ENCODE results near the gene BMPER. TPM values are rescaled to one million over a fixed set of nuclear protein-coding genes. Genes with fewer than 3 reads are reported as not detected.

Gene BMPER
- polyA plus RNA-seq, 1 donor from 2014 or later, result 2.1 TPM

DNA sequence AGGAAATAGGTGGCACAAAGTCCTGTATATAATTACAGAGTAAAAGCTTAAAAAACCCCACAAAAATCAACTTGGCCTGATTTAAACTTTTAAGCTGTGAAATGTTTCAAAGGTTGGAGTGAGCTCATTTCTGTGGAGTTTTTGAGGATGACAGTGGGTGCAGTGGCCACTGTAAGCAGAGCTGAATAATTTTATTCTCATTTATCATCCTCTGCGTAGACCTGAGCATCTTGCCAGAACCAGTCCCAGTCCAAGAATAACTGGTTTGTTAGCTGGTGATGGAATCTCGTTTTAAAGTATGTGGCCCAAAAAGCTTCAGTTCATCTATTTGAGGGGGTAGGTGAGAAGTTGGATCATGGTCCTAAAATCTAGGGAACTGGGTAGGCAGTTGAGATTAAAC lies 4.4 kb downstream of the BMPER start:
- TF ChIP-seq, protein P1, sequence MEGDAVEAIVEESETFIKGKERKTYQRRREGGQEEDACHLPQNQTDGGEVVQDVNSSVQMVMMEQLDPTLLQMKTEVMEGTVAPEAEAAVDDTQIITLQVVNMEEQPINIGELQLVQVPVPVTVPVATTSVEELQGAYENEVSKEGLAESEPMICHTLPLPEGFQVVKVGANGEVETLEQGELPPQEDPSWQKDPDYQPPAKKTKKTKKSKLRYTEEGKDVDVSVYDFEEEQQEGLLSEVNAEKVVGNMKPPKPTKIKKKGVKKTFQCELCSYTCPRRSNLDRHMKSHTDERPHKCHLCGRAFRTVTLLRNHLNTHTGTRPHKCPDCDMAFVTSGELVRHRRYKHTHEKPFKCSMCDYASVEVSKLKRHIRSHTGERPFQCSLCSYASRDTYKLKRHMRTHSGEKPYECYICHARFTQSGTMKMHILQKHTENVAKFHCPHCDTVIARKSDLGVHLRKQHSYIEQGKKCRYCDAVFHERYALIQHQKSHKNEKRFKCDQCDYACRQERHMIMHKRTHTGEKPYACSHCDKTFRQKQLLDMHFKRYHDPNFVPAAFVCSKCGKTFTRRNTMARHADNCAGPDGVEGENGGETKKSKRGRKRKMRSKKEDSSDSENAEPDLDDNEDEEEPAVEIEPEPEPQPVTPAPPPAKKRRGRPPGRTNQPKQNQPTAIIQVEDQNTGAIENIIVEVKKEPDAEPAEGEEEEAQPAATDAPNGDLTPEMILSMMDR (IDR thresholded peaks at IDR 0.05; ENCODE audit: poor library complexity, severe bottlenecking), result no peak
- TF ChIP-seq EP300 (conservative IDR thresholded peaks at IDR 0.05; ENCODE audit: poor library complexity, severe bottlenecking) (no peak), POLR2AphosphoS5 (IDR thresholded peaks at IDR 0.05) (no peak), TAF1 (IDR thresholded peaks at IDR 0.05; ENCODE audit: low read depth) (no peak)
- no peaks in the 10 kb centered on the region for H4K20me1 ChIP-seq (ENCODE audit: insufficient read depth)
- peaks cover 5% of the 10 kb centered on the region for H3F3A ChIP-seq (ENCODE audit: insufficient read depth, low read length, poor library complexity, severe bottlenecking)
- no peaks in the 10 kb centered on the region for H3K9me2 ChIP-seq (ENCODE audit: insufficient read depth, low read length)
- H3K9me3 ChIP-seq (ENCODE audit: low read length), result no peaks in the 10 kb centered on the region
- no peak overlapping the region for H2AFZ ChIP-seq (ENCODE audit: low read depth, low read length)
- no peaks in the 10 kb centered on the region for H3K36me3 ChIP-seq (ENCODE audit: insufficient read depth, low read length)
- no peak overlapping the region for H3K4me2 ChIP-seq (ENCODE audit: low read length)
- peaks cover 31% of the 10 kb centered on the region for H3K27me3 ChIP-seq (ENCODE audit: insufficient read depth, low read depth, low read length)
- no peaks in the 10 kb centered on the region for H3K79me2 ChIP-seq (replicated peaks; ENCODE audit: insufficient read depth, low read length)
- H3K27ac ChIP-seq (ENCODE audit: low read length), result no peak overlapping the region
- no peak overlapping the region for H3K9ac ChIP-seq (ENCODE audit: low read length)
- no peak overlapping the region for H3K4me3 ChIP-seq (ENCODE audit: low read length)

- H3K9ac ChIP-seq (ENCODE audit: low read length), result no peak overlapping the region
- no peaks in the 10 kb centered on the region for H3K9me2 ChIP-seq (ENCODE audit: insufficient read depth, low read length)
- no peak overlapping the region for H3K27ac ChIP-seq (ENCODE audit: low read length)
- H3K27me3 ChIP-seq (ENCODE audit: insufficient read depth, low read depth, low read length), result peaks cover 26% of the 10 kb centered on the region
- no peaks in the 10 kb centered on the region for H4K20me1 ChIP-seq (ENCODE audit: insufficient read depth)
- H3K4me3 ChIP-seq (ENCODE audit: low read length), result no peak overlapping the region
- H3K79me2 ChIP-seq (replicated peaks; ENCODE audit: insufficient read depth, low read length), result no peaks in the 10 kb centered on the region
- no peaks in the 10 kb centered on the region for H3K9me3 ChIP-seq (ENCODE audit: low read length)
- no peak overlapping the region for H3K4me2 ChIP-seq (ENCODE audit: low read length)
- H3F3A ChIP-seq (ENCODE audit: insufficient read depth, low read length, poor library complexity, severe bottlenecking), result peaks cover 4% of the 10 kb centered on the region
- H2AFZ ChIP-seq (ENCODE audit: low read depth, low read length), result no peak overlapping the region
- no peaks in the 10 kb centered on the region for H3K36me3 ChIP-seq (ENCODE audit: insufficient read depth, low read length)
- TF ChIP-seq SMC3 (conservative IDR thresholded peaks at IDR 0.05; ENCODE audit: poor library complexity) (no peak), RAD21 (conservative IDR thresholded peaks at IDR 0.05) (no peak), MXI1 (conservative IDR thresholded peaks at IDR 0.05; ENCODE audit: poor library complexity, severe bottlenecking) (no peak), EP300 (conservative IDR thresholded peaks at IDR 0.05; ENCODE audit: poor library complexity, severe bottlenecking) (no peak), POLR2AphosphoS5 (IDR thresholded peaks at IDR 0.05) (no peak)
- TF ChIP-seq, protein P1 (IDR thresholded peaks at IDR 0.05; ENCODE audit: poor library complexity, severe bottlenecking), result no peak
Measured at GRCh38 chr7:33910756-33911155, 5.4 kb downstream of the BMPER start.

GRCh38 chr7:33916357-33917081 lies 11.2 kb downstream of the BMPER start:
- Histone ChIP-seq H3F3A (ENCODE audit: insufficient read depth, low read length, poor library complexity, severe bottlenecking) (no peaks in the 10 kb centered on the region), H3K9me3 (ENCODE audit: low read length) (no peaks in the 10 kb centered on the region), H3K9ac (ENCODE audit: low read length) (no peak overlapping the region), H2AFZ (ENCODE audit: low read depth, low read length) (no peak overlapping the region), H3K4me3 (ENCODE audit: low read length) (no peak overlapping the region), H3K79me2 (replicated peaks; ENCODE audit: insufficient read depth, low read length) (no peaks in the 10 kb centered on the region), H4K20me1 (ENCODE audit: insufficient read depth) (no peaks in the 10 kb centered on the region), H3K4me2 (ENCODE audit: low read length) (no peak overlapping the region), H3K9me2 (ENCODE audit: insufficient read depth, low read length) (no peaks in the 10 kb centered on the region), H3K27me3 (ENCODE audit: insufficient read depth, low read depth, low read length) (no peaks in the 10 kb centered on the region), H3K27ac (ENCODE audit: low read length) (no peak overlapping the region), H3K36me3 (ENCODE audit: insufficient read depth, low read length) (no peaks in the 10 kb centered on the region)
- TF ChIP-seq EZH2 (IDR thresholded peaks at IDR 0.05; ENCODE audit: borderline replicate concordance, insufficient read depth, low read length, poor library complexity, severe bottlenecking) (no peak), TAF1 (IDR thresholded peaks at IDR 0.05; ENCODE audit: low read depth) (no peak), SMC3 (conservative IDR thresholded peaks at IDR 0.05; ENCODE audit: poor library complexity) (no peak), RAD21 (conservative IDR thresholded peaks at IDR 0.05) (no peak), POLR2AphosphoS5 (IDR thresholded peaks at IDR 0.05) (no peak), MXI1 (conservative IDR thresholded peaks at IDR 0.05; ENCODE audit: poor library complexity, severe bottlenecking) (no peak), EP300 (conservative IDR thresholded peaks at IDR 0.05; ENCODE audit: poor library complexity, severe bottlenecking) (no peak)
- TF ChIP-seq, protein P1 (IDR thresholded peaks at IDR 0.05; ENCODE audit: poor library complexity, severe bottlenecking), result no peak
- TF ChIP-seq, protein P2, sequence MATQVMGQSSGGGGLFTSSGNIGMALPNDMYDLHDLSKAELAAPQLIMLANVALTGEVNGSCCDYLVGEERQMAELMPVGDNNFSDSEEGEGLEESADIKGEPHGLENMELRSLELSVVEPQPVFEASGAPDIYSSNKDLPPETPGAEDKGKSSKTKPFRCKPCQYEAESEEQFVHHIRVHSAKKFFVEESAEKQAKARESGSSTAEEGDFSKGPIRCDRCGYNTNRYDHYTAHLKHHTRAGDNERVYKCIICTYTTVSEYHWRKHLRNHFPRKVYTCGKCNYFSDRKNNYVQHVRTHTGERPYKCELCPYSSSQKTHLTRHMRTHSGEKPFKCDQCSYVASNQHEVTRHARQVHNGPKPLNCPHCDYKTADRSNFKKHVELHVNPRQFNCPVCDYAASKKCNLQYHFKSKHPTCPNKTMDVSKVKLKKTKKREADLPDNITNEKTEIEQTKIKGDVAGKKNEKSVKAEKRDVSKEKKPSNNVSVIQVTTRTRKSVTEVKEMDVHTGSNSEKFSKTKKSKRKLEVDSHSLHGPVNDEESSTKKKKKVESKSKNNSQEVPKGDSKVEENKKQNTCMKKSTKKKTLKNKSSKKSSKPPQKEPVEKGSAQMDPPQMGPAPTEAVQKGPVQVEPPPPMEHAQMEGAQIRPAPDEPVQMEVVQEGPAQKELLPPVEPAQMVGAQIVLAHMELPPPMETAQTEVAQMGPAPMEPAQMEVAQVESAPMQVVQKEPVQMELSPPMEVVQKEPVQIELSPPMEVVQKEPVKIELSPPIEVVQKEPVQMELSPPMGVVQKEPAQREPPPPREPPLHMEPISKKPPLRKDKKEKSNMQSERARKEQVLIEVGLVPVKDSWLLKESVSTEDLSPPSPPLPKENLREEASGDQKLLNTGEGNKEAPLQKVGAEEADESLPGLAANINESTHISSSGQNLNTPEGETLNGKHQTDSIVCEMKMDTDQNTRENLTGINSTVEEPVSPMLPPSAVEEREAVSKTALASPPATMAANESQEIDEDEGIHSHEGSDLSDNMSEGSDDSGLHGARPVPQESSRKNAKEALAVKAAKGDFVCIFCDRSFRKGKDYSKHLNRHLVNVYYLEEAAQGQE (IDR thresholded peaks at IDR 0.05; ENCODE audit: borderline replicate concordance), result no peak

All from neural cell (in vitro differentiated cells).